Measurements from ENCODE around the gene AK4.
"Not testable (repeated sequence)": the region's sequence is repeated elsewhere in the genome, so short reads cannot be mapped to it uniquely, and the experiment has no call there.

Gene AK4

GRCh38 chr1:65233782-65234181, 85.8 kb downstream of the AK4 start (continued):
- TF ChIP-seq ZNF280D (tag by site-specific recombination; IDR thresholded peaks at IDR 0.05) = no peak
- no peak for TF ChIP-seq KLF16 (tag by site-specific recombination; IDR thresholded peaks at IDR 0.05)

- Histone ChIP-seq H3K27ac (ENCODE audit: extremely low read depth, low read depth, low read length) (no peak overlapping the region), H3K9me3 (ENCODE audit: control insufficient read depth, insufficient read depth, low read depth, low read length) (no peaks in the 10 kb centered on the region), H3K4me1 (ENCODE audit: control insufficient read depth, insufficient read depth, low read length) (no peaks in the 10 kb centered on the region), H3K4me3 (ENCODE audit: low read depth, low read length) (no peak overlapping the region), H3K36me3 (ENCODE audit: control insufficient read depth in 2 of 2, insufficient read depth in 1 of 2, low read length in 2 of 2) (no peaks in the 10 kb centered on the region)
- TF ChIP-seq ZSCAN23 (tag by site-specific recombination; IDR thresholded peaks at IDR 0.05) = no peak
- peak; percentile 89 for TF ChIP-seq ZNF654 (tag by site-specific recombination; IDR thresholded peaks at IDR 0.05; ENCODE audit: low read depth)
- no peak for TF ChIP-seq MYNN (tag by site-specific recombination; IDR thresholded peaks at IDR 0.05; ENCODE audit: borderline replicate concordance)
- TF ChIP-seq ZNF362 (tag by site-specific recombination; IDR thresholded peaks at IDR 0.05) = peak; percentile 58; the same call in 1 of the 2 replicates
- no peak for TF ChIP-seq ZNF248 (tag by site-specific recombination; IDR thresholded peaks at IDR 0.05)
- TF ChIP-seq ZNF24 (tag by site-specific recombination; IDR thresholded peaks at IDR 0.05) = no peak
- peak; percentile 96 for TF ChIP-seq ZNF133 (tag by site-specific recombination; IDR thresholded peaks at IDR 0.05)
- no peak for TF ChIP-seq ZNF10 (tag by site-specific recombination; IDR thresholded peaks at IDR 0.05)
- no peak for TF ChIP-seq ZBTB20 (tag by site-specific recombination; IDR thresholded peaks at IDR 0.05)
- TF ChIP-seq ZNF2 (tag by site-specific recombination; IDR thresholded peaks at IDR 0.05) = no peak
- TF ChIP-seq OVOL3 (tag by site-specific recombination; IDR thresholded peaks at IDR 0.05) = no peak
- no peak for TF ChIP-seq ZNF558 (tag by site-specific recombination; IDR thresholded peaks at IDR 0.05)
- TF ChIP-seq ZNF792 (tag by site-specific recombination; IDR thresholded peaks at IDR 0.05) = no peak
- TF ChIP-seq ZNF544 (tag by site-specific recombination; IDR thresholded peaks at IDR 0.05) = no peak
- peak; percentile 54; the same call in 1 of the 2 replicates for TF ChIP-seq PRDM1 (tag by site-specific recombination; IDR thresholded peaks at IDR 0.05)
- TF ChIP-seq, protein P1, sequence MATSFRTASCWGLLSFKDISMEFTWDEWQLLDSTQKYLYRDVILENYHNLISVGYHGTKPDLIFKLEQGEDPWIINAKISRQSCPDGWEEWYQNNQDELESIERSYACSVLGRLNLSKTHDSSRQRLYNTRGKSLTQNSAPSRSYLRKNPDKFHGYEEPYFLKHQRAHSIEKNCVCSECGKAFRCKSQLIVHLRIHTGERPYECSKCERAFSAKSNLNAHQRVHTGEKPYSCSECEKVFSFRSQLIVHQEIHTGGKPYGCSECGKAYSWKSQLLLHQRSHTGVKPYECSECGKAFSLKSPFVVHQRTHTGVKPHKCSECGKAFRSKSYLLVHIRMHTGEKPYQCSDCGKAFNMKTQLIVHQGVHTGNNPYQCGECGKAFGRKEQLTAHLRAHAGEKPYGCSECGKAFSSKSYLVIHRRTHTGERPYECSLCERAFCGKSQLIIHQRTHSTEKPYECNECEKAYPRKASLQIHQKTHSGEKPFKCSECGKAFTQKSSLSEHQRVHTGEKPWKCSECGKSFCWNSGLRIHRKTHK (tag by site-specific recombination; IDR thresholded peaks at IDR 0.05) = no peak
- TF ChIP-seq SETDB1 (IDR thresholded peaks at IDR 0.05; ENCODE audit: insufficient read length, low read length) = peak; percentile 48
- ChIA-PET CTCF (interaction anchor here (0.6 to 6.3 kb wide), 38 partner anchors 11 to 1218 kb away, joined by 3 to 59 read pairs (median 4); no protein-coding TSS in a partner anchor), POLR2A (interaction anchor here (0.5 to 1.0 kb wide), 3 partner anchors 20 to 452 kb away, joined by 3 to 4 read pairs (median 3); partner anchors contain the start of genes LEPR and LEPROT)
Observed at GRCh38 chr1:65235867-65236805, 88.1 kb downstream of the AK4 start.

DNA sequence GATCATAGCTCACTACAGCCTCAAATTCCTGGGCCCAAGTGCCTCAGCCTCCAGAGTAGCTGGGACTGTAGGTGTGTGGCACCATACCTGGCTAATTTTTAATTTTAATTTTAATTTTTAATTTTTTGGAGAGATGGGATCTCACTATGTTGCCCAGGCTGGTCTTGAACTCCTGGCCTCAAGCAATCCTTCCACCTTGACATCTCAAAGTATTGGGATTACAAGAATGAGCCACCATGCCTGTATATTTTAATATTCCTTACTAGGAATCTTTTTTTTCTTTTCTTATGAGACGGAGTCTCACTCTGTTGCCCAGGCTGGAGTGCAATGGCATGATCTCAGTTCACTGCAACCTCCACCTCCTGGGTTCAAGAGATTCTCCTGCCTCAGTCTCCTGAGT, 89.1 kb downstream of the AK4 start:
- not testable (repeated sequence) for H3K4me3 ChIP-seq (ENCODE audit: low read depth, low read length); H3K27ac ChIP-seq (ENCODE audit: extremely low read depth, low read depth, low read length); H3K36me3 ChIP-seq (ENCODE audit: control insufficient read depth in 2 of 2, insufficient read depth in 1 of 2, low read length in 2 of 2); H3K4me1 ChIP-seq (ENCODE audit: control insufficient read depth, insufficient read depth, low read length); H3K9me3 ChIP-seq (ENCODE audit: control insufficient read depth, insufficient read depth, low read depth, low read length)
- ChIA-PET POLR2A (interaction anchor here (0.5 kb wide), 1 partner anchor 21 kb away, joined by 3 read pairs; no protein-coding TSS in a partner anchor), CTCF (interaction anchor here (0.6 to 6.3 kb wide), 17 partner anchors 10 to 1464 kb away, joined by 3 to 59 read pairs (median 4); no protein-coding TSS in a partner anchor)

Data from HEK293 (cell line).